ENCODE data around the gene CLDN24. TPM values are rescaled to one million over a fixed set of nuclear protein-coding genes. Genes with fewer than 3 reads are reported as not detected.

The CLDN24 gene
- total RNA-seq (2022; extraction: Qiagen RNA extraction): not detected in 5 replicates

DNA sequence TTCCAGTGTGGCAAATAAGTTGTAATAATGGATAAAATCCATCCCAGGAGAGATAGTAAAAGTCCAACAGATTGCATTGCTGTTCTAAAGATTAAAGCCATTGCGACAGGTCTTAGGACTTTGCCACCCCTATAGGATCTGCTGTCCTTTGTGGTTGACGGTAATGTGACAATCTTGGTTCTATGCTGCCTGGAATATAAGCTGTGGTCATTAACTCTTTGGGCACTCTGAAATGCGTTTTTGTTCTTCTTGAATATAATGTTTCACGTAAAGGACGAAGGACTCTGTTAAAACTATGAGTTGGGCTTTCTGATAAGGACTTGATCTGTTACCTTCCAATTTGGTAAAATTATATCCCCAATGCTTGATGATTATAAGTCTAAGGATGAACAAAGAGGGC, at the start of gene CLDN24:
Gene CLDN24, minus strand, starts transcription at position 101 of the 400 bp plus-strand sequence. Its CDS starts 0 bp downstream, at position 101.

DNA sequence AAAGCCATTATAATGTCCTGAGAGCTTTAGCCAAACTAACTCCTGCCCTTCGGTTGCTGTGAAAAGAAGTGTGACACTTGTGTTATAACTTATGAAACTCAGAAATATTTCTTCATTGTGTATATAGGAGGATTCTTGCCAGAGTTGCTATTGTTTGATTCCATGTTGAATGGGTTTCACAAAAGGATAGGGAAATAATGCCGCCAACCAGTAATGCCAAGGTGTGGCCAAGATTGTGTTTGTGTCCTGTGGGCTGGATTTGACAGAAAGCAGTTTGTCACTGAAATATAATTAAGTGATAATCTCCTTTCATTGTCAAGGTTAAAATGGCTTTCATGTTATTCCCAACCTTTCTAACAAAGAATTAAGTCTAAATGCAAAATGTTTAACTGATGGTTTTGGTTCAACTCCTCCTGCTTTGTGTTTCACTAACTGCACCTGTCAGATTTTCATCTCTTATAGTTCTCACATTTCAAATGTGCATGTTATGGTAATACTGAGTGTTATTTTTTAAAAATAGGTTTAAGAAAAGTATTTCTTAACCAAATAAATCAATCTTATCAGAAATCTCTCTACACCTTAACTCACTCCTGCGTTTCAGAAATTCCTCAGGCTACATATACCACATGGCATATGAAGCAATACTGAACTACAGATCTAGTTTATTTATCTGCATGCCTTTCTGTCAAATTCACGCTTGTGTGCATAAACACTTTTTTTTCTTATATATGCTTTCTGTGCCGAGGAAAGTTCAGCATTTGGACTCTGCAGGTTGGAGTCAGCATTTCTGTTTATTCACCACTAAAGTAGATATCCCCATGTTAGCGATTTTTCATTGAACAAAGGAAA, 1.8 kb downstream of the CLDN24 start, which contains the start of gene CLDN22:
Gene CLDN22, minus strand, starts transcription at position 66 of the 849 bp plus-strand sequence. Its CDS starts 58 bp downstream, at position 8.

Other genes with a start within 250 kb of the CLDN24 start
- gene WWC2, start 223.2 kb downstream of the CLDN24 start, total RNA-seq (2022; extraction: Qiagen RNA extraction): 12.3 to 18.5 TPM (median 16.5 TPM) in 5 replicates
- gene CLDN22, start 2.1 kb downstream of the CLDN24 start, total RNA-seq (2022; extraction: Qiagen RNA extraction): not detected in 5 replicates
- gene CDKN2AIP, start 122.2 kb upstream of the CLDN24 start, total RNA-seq (2022; extraction: Qiagen RNA extraction): 9.7 to 10.6 TPM (median 10.1 TPM) in 5 replicates
- gene ING2, start 182.6 kb upstream of the CLDN24 start, total RNA-seq (2022; extraction: Qiagen RNA extraction): 9.5 to 11.7 TPM (median 10.3 TPM) in 5 replicates